Trophoblast cell (in vitro differentiated cells and primary cell): Measurements from ENCODE around the gene EP400.

Experiments
- DNase-seq, 2 donors: peaks; one replicate each; pipeline ENCODE4 v3.0.0-alpha.2; 2016
- H2AFZ ChIP-seq: 2 replicates; pipeline ENCODE4 v1.6.1; 2013; ENCODE audit warnings: low read length, moderate library complexity, mild to moderate bottlenecking; ENCODE audit not compliant: insufficient read depth, poor library complexity
- H2AK5ac ChIP-seq: 2 replicates; pipeline ENCODE4 v1.6.1; 2013; ENCODE audit warnings: mild to moderate bottlenecking, low read length
- H2BK120ac ChIP-seq: 2 replicates; pipeline ENCODE4 v1.6.1; 2013; ENCODE audit warnings: low read length, mild to moderate bottlenecking, moderate library complexity; ENCODE audit not compliant: insufficient read depth, poor library complexity
- H2BK12ac ChIP-seq: 2 replicates; pipeline ENCODE4 v1.6.1; 2013; ENCODE audit warnings: mild to moderate bottlenecking, low read length, moderate library complexity
- H2BK5ac ChIP-seq: 2 replicates; pipeline ENCODE4 v1.6.1; 2013; ENCODE audit warnings: low read length, low read depth, moderate library complexity, mild to moderate bottlenecking; ENCODE audit not compliant: poor library complexity
- H3K14ac ChIP-seq: 2 replicates; pipeline ENCODE4 v1.6.1; 2013; ENCODE audit warnings: mild to moderate bottlenecking, low read length
- H3K18ac ChIP-seq: 2 replicates; pipeline ENCODE4 v1.6.1; 2013; ENCODE audit warnings: mild to moderate bottlenecking, low read length
- H3K23ac ChIP-seq: 2 replicates; pipeline ENCODE4 v1.6.1; 2013; ENCODE audit warnings: low read length
- H3K27ac ChIP-seq: 2 replicates; pipeline ENCODE4 v1.5.1; 2013; ENCODE audit warnings: low read depth, mild to moderate bottlenecking, inconsistent platforms, low read length, moderate library complexity
- H3K27me3 ChIP-seq: 2 replicates; pipeline ENCODE4 v1.6.1; 2013; ENCODE audit warnings: inconsistent platforms, mild to moderate bottlenecking, low read length, moderate library complexity; ENCODE audit not compliant: insufficient read depth
- H3K36me3 ChIP-seq, 2 experiments: 1 replicate in 1 of 2; 2 replicates in 1 of 2; pipeline ENCODE4 v1.6.1; 2013; ENCODE audit warnings: low read length in 2 of 2, mild to moderate bottlenecking in 2 of 2, moderate library complexity in 1 of 2; ENCODE audit not compliant: insufficient read depth in 2 of 2, control insufficient read depth in 1 of 2
- H3K4ac ChIP-seq: 2 replicates; pipeline ENCODE4 v1.6.1; 2013; ENCODE audit warnings: low read depth, mild to moderate bottlenecking, low read length, moderate library complexity
- H3K4me1 ChIP-seq, 2 experiments: 1 replicate in 1 of 2; 2 replicates in 1 of 2; pipeline ENCODE4 v1.6.1; 2013; ENCODE audit warnings: low read length in 2 of 2, mild to moderate bottlenecking in 2 of 2, moderate library complexity in 1 of 2; ENCODE audit not compliant: insufficient read depth in 2 of 2, control insufficient read depth in 1 of 2
- H3K4me2 ChIP-seq: 2 replicates; pipeline ENCODE4 v1.6.1; 2013; ENCODE audit warnings: inconsistent platforms, mild to moderate bottlenecking, low read length, moderate library complexity
- H3K4me3 ChIP-seq: 2 replicates; pipeline ENCODE4 v1.5.1; 2013; ENCODE audit warnings: mild to moderate bottlenecking, low read depth, low read length, inconsistent platforms
- H3K79me1 ChIP-seq: one replicate; pipeline ENCODE4 v1.6.1; 2013; ENCODE audit warnings: low read length
- H3K79me2 ChIP-seq: 2 replicates; pipeline ENCODE4 v1.6.1; 2013; ENCODE audit warnings: low read length, mild to moderate bottlenecking; ENCODE audit not compliant: control insufficient read depth, insufficient read depth, poor library complexity
- H3K9ac ChIP-seq: 2 replicates; pipeline ENCODE4 v1.6.1; 2013; ENCODE audit warnings: mild to moderate bottlenecking, low read length
- H3K9me3 ChIP-seq: 2 replicates; pipeline ENCODE4 v1.6.1; 2013; ENCODE audit warnings: low read depth, mild to moderate bottlenecking, control low read depth, inconsistent platforms, low read length; ENCODE audit not compliant: insufficient read depth
- H4K12ac ChIP-seq: 2 replicates; pipeline ENCODE4 v1.6.1; 2013; ENCODE audit warnings: low read depth, mild to moderate bottlenecking, low read length, moderate library complexity
- H4K8ac ChIP-seq: 2 replicates; pipeline ENCODE4 v1.6.1; 2013; ENCODE audit warnings: low read depth, mild to moderate bottlenecking, low read length, moderate library complexity
- H4K91ac ChIP-seq: one replicate; pipeline ENCODE4 v1.6.1; 2013; ENCODE audit warnings: low read depth, mild to moderate bottlenecking, low read length, moderate library complexity
- WGBS: extraction: QIAGEN DNeasy Blood & Tissue Kit; methylation state at CpG from one replicate; pipeline ENCODE4 v1.1.7; 2013; ENCODE audit warnings: missing lambda C conversion rate; ENCODE audit not compliant: insufficient read length, insufficient coverage; ENCODE audit errors: extremely low coverage; 5-methylcytosine and 5-hydroxymethylcytosine counted together

Gene EP400

GRCh38 chr12:132074216-132074615 lies 124.5 kb downstream of the EP400 start:
- H3K23ac ChIP-seq, result no peak overlapping the region
- no peak overlapping the region for H2BK12ac ChIP-seq
- H4K8ac ChIP-seq, result no peak overlapping the region
- WGBS, result no CpG with 5 or more reads among the region's 14 CpGs
- H2BK120ac ChIP-seq, result no peak overlapping the region
- H3K14ac ChIP-seq, result no peak overlapping the region
- H3K27me3 ChIP-seq, result no peaks in the 10 kb centered on the region
- no peak overlapping the region for H2BK5ac ChIP-seq
- H3K4me1 ChIP-seq, result peaks cover 2 to 5% of the 10 kb centered on the region in 2 experiments
- no peak overlapping the region for H3K27ac ChIP-seq
- no peak overlapping the region for H2AFZ ChIP-seq
- no peak overlapping the region for H3K18ac ChIP-seq
- H3K79me2 ChIP-seq, result no peaks in the 10 kb centered on the region
- H4K12ac ChIP-seq, result no peak overlapping the region
- H3K4ac ChIP-seq, result no peak overlapping the region
- no peak overlapping the region for H4K91ac ChIP-seq
- peaks cover 49 to 50% of the 10 kb centered on the region in 2 experiments for H3K36me3 ChIP-seq
- no peak overlapping the region for H3K4me3 ChIP-seq
- no peak overlapping the region for H2AK5ac ChIP-seq
- DNase-seq, result no peak
- H3K4me2 ChIP-seq, result no peak overlapping the region
- peaks cover 2% of the 10 kb centered on the region for H3K9me3 ChIP-seq
- no peaks in the 10 kb centered on the region for H3K79me1 ChIP-seq
- no peak overlapping the region for H3K9ac ChIP-seq

GRCh38 chr12:132075026-132075713 lies 125.4 kb downstream of the EP400 start:
- Histone ChIP-seq H2BK120ac (no peak overlapping the region), H3K27ac (no peak overlapping the region), H3K9me3 (peaks cover 2% of the 10 kb centered on the region), H2AK5ac (no peak overlapping the region), H2BK5ac (no peak overlapping the region), H4K12ac (no peak overlapping the region), H3K14ac (no peak overlapping the region), H3K36me3 (peaks cover 44 to 48% of the 10 kb centered on the region in 2 experiments), H4K91ac (no peak overlapping the region), H3K18ac (no peak overlapping the region), H3K4me3 (no peak overlapping the region), H3K79me1 (no peaks in the 10 kb centered on the region), H2BK12ac (peak overlapping the region; percentile 13), H3K23ac (no peak overlapping the region), H4K8ac (no peak overlapping the region), H3K4me2 (no peak overlapping the region), H3K79me2 (no peaks in the 10 kb centered on the region), H3K4me1 (peaks cover 2 to 5% of the 10 kb centered on the region in 2 experiments), H2AFZ (no peak overlapping the region), H3K9ac (no peak overlapping the region), H3K4ac (no peak overlapping the region), H3K27me3 (no peaks in the 10 kb centered on the region)
- DNase-seq, result no peak
- no CpG with 5 or more reads among the region's 15 CpGs for WGBS

- Histone ChIP-seq H2BK120ac (no peak overlapping the region), H2BK5ac (no peak overlapping the region), H3K79me2 (no peaks in the 10 kb centered on the region)
These were observed 126.2 kb downstream of the EP400 start for GRCh38 chr12:132075714-132076553.

GRCh38 chr12:132076711-132077110 lies 127.0 kb downstream of the EP400 start:
- Histone ChIP-seq H3K9ac (no peak overlapping the region), H3K79me1 (no peaks in the 10 kb centered on the region), H3K14ac (no peak overlapping the region), H3K4me2 (no peak overlapping the region), H3K27ac (no peak overlapping the region), H2AFZ (no peak overlapping the region), H3K4me1 (no peaks in the 10 kb centered on the region), H2BK5ac (no peak overlapping the region), H3K18ac (no peak overlapping the region), H4K12ac (no peak overlapping the region), H3K4me3 (no peak overlapping the region), H3K36me3 (peaks cover 45 to 46% of the 10 kb centered on the region in 2 experiments), H4K8ac (no peak overlapping the region), H4K91ac (no peak overlapping the region), H3K9me3 (peaks cover 2% of the 10 kb centered on the region), H3K27me3 (no peaks in the 10 kb centered on the region), H2BK120ac (no peak overlapping the region), H3K23ac (no peak overlapping the region), H3K79me2 (no peaks in the 10 kb centered on the region), H3K4ac (no peak overlapping the region), H2AK5ac (no peak overlapping the region), H2BK12ac (no peak overlapping the region)
- no peak for DNase-seq
- WGBS, result no CpG with 5 or more reads among the region's 10 CpGs

More at GRCh38 chr12:132075714-132076553, 126.2 kb downstream of the EP400 start:
- peaks cover 49 to 50% of the 10 kb centered on the region in 2 experiments for H3K36me3 ChIP-seq
- H2AK5ac ChIP-seq, result no peak overlapping the region
- H4K91ac ChIP-seq, result no peak overlapping the region
- no peak overlapping the region for H3K27ac ChIP-seq
- H2AFZ ChIP-seq, result no peak overlapping the region
- no peaks in the 10 kb centered on the region for H3K27me3 ChIP-seq
- no peak overlapping the region for H3K18ac ChIP-seq
- H4K8ac ChIP-seq, result no peak overlapping the region
- no peak overlapping the region for H3K4me3 ChIP-seq
- H3K9me3 ChIP-seq, result peaks cover 2% of the 10 kb centered on the region
- H3K4ac ChIP-seq, result no peak overlapping the region
- no peak overlapping the region for H3K23ac ChIP-seq
- H3K4me2 ChIP-seq, result no peak overlapping the region
- peaks cover 2 to 5% of the 10 kb centered on the region in 2 experiments for H3K4me1 ChIP-seq
- H3K9ac ChIP-seq, result no peak overlapping the region
- no peaks in the 10 kb centered on the region for H3K79me1 ChIP-seq
- H4K12ac ChIP-seq, result no peak overlapping the region
- no peak overlapping the region for H3K14ac ChIP-seq
- WGBS, result no CpG with 5 or more reads among the region's 16 CpGs
- DNase-seq, result no peak
- H2BK12ac ChIP-seq, result no peak overlapping the region
